Neural cell (in vitro differentiated cells): ENCODE measurements around the gene SORD.

Experiments
- CTCF ChIP-seq: fragments of 450-650 bp; IDR thresholded peaks from 2 replicates; pipeline ENCODE4 v1.5.1; 2014; ENCODE audit warnings: antibody characterized with exemption, mild to moderate bottlenecking, moderate library complexity; ENCODE audit not compliant: poor library complexity, severe bottlenecking
- EP300 ChIP-seq: fragments of 450-650 bp; conservative IDR thresholded peaks from 2 replicates; pipeline ENCODE4 v1.6.1; 2014; ENCODE audit warnings: antibody characterized with exemption, mild to moderate bottlenecking, moderate library complexity; ENCODE audit not compliant: poor library complexity, severe bottlenecking
- EZH2 ChIP-seq: fragments of 200-600, 300-800 bp; shearing (Covaris generic), sonication (generic); IDR thresholded peaks from 2 replicates; pipeline ENCODE4 v1.6.1; 2014; ENCODE audit warnings: antibody characterized with exemption, low read length, borderline replicate concordance, mild to moderate bottlenecking; ENCODE audit not compliant: insufficient read depth, poor library complexity, severe bottlenecking
- POLR2AphosphoS5 ChIP-seq: IDR thresholded peaks from 2 replicates; pipeline ENCODE4 v1.6.1; 2012
- RAD21 ChIP-seq: fragments of 450-650 bp; conservative IDR thresholded peaks from 2 replicates; pipeline ENCODE4 v1.6.1; 2014; ENCODE audit warnings: antibody characterized with exemption, mild to moderate bottlenecking, moderate library complexity
- SMC3 ChIP-seq: fragments of 450-650 bp; conservative IDR thresholded peaks from 2 replicates; pipeline ENCODE4 v1.6.1; 2014; ENCODE audit warnings: antibody characterized with exemption, mild to moderate bottlenecking, moderate library complexity; ENCODE audit not compliant: poor library complexity
- TAF1 ChIP-seq: IDR thresholded peaks from 2 replicates; pipeline ENCODE4 v1.6.1; 2012; ENCODE audit warnings: low read depth

DNA sequence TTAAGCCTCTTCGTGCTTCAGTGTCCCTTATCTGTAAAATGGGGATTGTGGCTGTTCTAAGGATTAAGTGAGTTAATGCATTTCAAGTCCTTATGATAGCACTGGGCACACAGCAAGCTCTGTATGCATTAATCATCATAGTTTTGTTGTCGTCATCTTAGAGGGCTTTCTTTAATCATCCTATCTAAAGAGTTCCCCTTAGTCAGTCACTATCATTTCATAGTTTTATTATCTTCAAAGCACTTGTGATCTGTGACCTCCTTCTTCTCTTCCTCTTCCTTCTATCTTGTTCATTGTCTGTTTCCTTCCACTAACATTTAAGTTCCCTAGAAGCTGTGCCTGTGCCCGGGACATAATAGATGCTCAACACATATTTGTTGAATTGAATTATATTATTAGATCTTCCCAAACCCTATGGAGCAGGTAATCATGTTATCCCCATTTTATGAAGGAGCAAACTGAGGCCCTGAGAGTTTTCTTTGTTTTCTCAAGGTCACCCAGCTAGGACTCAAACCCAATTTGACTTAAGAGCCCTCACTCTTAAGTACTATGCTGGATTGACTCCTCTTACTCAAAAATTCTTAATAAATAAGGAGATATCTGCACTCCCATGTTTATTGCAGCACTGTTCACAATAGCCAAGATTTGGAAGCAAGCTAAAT lies 66.8 kb downstream of the SORD start:
- no peak for TF ChIP-seq CTCF
- TF ChIP-seq SMC3, result no peak
- no peak for TF ChIP-seq RAD21
- no peak for TF ChIP-seq POLR2AphosphoS5
- no peak for TF ChIP-seq EZH2
- no peak for TF ChIP-seq TAF1
- TF ChIP-seq EP300, result no peak
